PFSK-1 (cell line): ENCODE measurements around the gene PPP1R15B.

Source experiments
- FOXP2 ChIP-seq: optimal IDR thresholded peaks from 2 replicates; pipeline ENCODE3; 2011; ENCODE audit warnings: borderline replicate concordance, control low read depth, inconsistent platforms; ENCODE audit not compliant: insufficient read depth; ENCODE audit errors: extremely low read length, extremely low read depth
- POLR2AphosphoS5 ChIP-seq: IDR thresholded peaks from 2 replicates; pipeline ENCODE4 v1.6.1; 2012; ENCODE audit warnings: low read depth, mild to moderate bottlenecking, control low read depth, low read length, moderate library complexity
- SIN3A ChIP-seq: IDR thresholded peaks from 2 replicates; pipeline ENCODE4 v1.6.1; 2012; ENCODE audit warnings: mild to moderate bottlenecking, low read length, moderate library complexity, borderline replicate concordance; ENCODE audit not compliant: insufficient read depth
- TAF1 ChIP-seq: IDR thresholded peaks from 2 replicates; pipeline ENCODE4 v1.6.1; 2012; ENCODE audit warnings: low read length, control low read depth, borderline replicate concordance; ENCODE audit not compliant: insufficient read depth
- TF ChIP-seq, protein P1 (sequence below), 2 experiments: IDR thresholded peaks; 2 replicates each; pipeline versions ENCODE4 v1.6.1 to v1.8.0; 2011 to 2012; ENCODE audit warnings: low read depth in 2 of 2, low read length in 2 of 2, control low read depth in 1 of 2, inconsistent platforms in 1 of 2, mild to moderate bottlenecking in 1 of 2, moderate library complexity in 1 of 2; ENCODE audit not compliant: insufficient read depth in 1 of 2

The PPP1R15B gene

DNA sequence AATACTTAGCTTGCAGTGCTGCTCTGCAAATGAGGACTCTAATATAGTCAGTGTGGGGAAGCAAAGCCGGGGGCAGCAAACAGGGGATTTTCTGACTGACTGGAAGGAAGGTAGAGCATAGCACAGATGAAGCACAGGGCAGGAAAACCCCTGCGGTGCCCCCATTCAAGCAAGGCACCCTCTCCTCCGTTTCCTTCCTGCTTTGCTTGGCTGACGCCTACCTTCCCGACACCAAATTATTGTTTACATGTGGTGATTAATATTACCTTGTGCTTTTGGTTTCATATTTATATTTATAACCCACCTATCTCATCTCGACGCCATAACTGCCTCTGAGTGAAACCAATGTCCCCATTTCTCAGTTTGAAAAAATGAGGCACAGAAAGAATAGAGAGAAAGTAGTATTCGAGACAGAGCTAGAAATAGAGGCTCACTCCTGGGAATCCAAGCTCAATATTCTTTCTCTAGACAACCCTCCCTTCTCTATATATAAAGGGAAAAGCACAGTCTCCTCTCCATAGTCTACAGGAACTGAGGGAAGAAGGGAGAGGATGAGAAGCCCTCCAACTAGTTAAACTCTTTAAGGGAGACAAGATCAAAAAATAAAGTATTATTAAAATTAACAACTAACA lies 41.6 kb upstream of the PPP1R15B start:
- TF ChIP-seq TAF1: no peak
- TF ChIP-seq POLR2AphosphoS5: no peak
- TF ChIP-seq, protein P1, sequence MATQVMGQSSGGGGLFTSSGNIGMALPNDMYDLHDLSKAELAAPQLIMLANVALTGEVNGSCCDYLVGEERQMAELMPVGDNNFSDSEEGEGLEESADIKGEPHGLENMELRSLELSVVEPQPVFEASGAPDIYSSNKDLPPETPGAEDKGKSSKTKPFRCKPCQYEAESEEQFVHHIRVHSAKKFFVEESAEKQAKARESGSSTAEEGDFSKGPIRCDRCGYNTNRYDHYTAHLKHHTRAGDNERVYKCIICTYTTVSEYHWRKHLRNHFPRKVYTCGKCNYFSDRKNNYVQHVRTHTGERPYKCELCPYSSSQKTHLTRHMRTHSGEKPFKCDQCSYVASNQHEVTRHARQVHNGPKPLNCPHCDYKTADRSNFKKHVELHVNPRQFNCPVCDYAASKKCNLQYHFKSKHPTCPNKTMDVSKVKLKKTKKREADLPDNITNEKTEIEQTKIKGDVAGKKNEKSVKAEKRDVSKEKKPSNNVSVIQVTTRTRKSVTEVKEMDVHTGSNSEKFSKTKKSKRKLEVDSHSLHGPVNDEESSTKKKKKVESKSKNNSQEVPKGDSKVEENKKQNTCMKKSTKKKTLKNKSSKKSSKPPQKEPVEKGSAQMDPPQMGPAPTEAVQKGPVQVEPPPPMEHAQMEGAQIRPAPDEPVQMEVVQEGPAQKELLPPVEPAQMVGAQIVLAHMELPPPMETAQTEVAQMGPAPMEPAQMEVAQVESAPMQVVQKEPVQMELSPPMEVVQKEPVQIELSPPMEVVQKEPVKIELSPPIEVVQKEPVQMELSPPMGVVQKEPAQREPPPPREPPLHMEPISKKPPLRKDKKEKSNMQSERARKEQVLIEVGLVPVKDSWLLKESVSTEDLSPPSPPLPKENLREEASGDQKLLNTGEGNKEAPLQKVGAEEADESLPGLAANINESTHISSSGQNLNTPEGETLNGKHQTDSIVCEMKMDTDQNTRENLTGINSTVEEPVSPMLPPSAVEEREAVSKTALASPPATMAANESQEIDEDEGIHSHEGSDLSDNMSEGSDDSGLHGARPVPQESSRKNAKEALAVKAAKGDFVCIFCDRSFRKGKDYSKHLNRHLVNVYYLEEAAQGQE (IDR thresholded peaks at IDR 0.05; ENCODE audit: insufficient read depth in 1 of 2, low read depth in 2 of 2, low read length in 2 of 2): no peak
- no peak for TF ChIP-seq SIN3A
- TF ChIP-seq FOXP2: no peak

DNA sequence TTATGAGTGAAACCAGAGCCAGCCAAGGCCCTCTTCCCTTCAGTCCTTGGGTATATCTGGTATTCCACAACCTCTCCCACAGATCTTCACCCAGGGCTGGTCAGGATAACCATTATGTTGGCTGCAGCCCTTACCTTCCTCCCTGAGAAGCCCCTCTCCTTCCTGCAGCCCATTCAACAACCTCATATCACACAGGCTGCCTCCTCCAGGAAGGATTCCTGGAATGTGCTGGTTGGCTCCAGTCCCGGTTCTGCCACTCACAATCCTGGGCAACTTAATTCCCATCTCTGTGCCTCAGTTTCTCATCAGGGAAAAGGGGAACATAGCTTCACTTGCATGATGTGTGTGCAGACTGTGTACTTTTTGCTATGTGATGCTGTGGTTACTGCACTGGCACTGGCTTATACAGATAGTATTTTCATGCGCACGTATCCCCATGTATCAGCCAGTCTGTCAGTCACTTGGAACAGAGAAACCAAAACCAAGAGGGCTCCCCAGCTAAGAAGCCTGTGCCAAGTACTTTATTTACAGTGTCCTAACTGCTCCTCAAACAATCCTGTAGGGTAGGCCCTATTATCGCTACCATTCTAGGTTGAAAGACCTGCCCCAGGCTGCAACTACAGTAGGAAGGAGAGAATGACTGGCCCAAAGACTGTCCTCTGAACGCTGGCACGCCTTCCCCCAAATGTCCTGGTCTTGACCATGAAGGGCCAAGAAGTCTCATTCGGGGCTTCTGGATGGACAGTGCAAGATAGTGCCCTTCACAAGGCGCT lies 39.9 kb upstream of the PPP1R15B start:
- TF ChIP-seq FOXP2 (no peak), SIN3A (no peak), TAF1 (no peak), POLR2AphosphoS5 (no peak)
- TF ChIP-seq, protein P1 (IDR thresholded peaks at IDR 0.05; ENCODE audit: insufficient read depth in 1 of 2, low read depth in 2 of 2, low read length in 2 of 2): no peak

DNA sequence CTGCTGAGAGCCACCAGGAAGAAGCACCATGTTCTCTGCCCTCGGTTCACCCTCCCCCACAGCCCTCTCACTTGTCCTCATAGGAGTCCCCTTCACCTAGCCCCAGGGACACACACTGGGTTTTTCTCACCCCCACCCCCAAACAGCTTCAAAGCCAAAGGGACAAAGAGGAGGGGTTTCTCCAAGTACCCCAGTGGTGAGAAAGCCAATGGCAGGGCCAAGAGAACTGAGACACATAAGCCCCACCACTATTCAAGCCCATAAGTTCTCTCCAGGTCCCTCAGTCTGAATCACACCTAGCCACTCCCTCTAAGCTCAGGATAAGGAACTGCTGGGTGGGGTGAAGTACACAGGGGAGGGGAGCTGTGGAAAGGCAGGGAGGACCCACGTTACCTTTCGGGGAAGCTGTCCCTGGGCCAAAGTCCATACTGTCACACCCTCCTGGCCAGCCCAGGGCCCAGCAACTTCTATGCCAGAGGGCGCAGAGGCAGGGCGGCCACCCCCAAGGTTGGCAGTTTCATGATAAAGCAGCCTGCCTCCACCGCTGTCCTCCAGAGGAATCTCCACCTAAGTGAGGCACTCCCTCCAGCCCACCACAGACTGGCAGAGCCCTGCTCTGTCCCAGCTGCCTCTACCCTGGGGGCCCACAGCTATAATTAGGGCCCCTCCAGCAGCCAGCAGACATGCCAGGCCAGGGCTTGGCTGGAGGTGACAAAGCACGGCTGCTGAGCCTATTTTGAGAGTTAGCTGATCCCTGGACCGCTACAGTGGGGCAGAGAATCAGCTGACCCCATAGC lies 39.0 kb upstream of the PPP1R15B start:
- TF ChIP-seq SIN3A (no peak), TAF1 (no peak), POLR2AphosphoS5 (no peak), FOXP2 (no peak)
- TF ChIP-seq, protein P1 (IDR thresholded peaks at IDR 0.05; ENCODE audit: insufficient read depth in 1 of 2, low read depth in 2 of 2, low read length in 2 of 2): no peak

DNA sequence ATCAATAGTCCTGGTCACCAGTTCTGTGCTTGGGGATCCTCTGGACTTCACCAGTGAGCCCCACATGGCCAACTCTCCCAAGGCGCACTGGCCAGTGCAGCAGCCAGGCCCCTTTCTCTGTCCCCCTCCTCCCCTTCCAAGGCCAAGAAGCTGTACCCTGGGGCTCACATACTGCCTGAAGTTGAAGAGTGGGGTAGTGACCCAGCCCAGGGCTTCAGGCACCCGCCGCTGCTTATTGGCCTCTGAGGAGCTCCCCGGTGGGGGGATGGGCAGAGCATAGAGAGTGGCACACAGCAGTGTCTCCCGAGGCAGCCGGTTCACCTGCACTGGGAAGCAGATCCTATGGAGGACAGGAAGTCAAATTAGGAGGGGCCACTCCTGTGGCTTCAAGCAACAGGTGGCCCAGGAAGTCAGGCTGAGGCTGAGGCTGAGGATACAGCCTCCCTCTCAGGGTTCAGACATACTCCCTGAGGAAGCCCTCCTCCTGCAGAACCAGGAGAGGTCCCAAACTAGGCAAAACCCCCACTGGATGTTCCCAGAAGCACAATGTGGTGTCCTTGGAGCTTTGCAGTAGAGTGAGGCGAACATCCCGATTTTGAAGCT lies 38.2 kb upstream of the PPP1R15B start:
- TF ChIP-seq POLR2AphosphoS5 (no peak), TAF1 (no peak), SIN3A (no peak), FOXP2 (no peak)
- TF ChIP-seq, protein P1 (IDR thresholded peaks at IDR 0.05; ENCODE audit: insufficient read depth in 1 of 2, low read depth in 2 of 2, low read length in 2 of 2): no peak
